ENCODE measurements around the gene CPA5. TPM values are rescaled to one million over a fixed set of nuclear protein-coding genes. Genes with fewer than 3 reads are reported as not detected.

CPA5 gene
- total RNA-seq, 1 donor from 2014 or later, result not detected

GRCh38 chr7:130388671-130389070, 44.1 kb downstream of the CPA5 start:
- peaks cover 8% of the 10 kb centered on the region for H3K36me3 Mint-ChIP-seq
- no peaks in the 10 kb centered on the region for H3K79me2 ChIP-seq (ENCODE audit: low read depth)
- no peaks in the 10 kb centered on the region for H3K27me3 ChIP-seq
- no peaks in the 10 kb centered on the region for H3K4me1 ChIP-seq
- H3K27ac Mint-ChIP-seq, result peak overlapping the region; percentile 72
- H3K27me3 Mint-ChIP-seq (ENCODE audit: insufficient read depth, low read depth), result peaks cover 2% of the 10 kb centered on the region
- no peak overlapping the region for H3K27ac ChIP-seq
- no peak overlapping the region for H3K4me2 ChIP-seq
- peaks cover 35% of the 10 kb centered on the region for H3K4me1 Mint-ChIP-seq
- DNase-seq (ENCODE audit: low spot score), result no peak
- no peaks in the 10 kb centered on the region for H3F3A ChIP-seq (ENCODE audit: low read depth)
- peaks cover 15% of the 10 kb centered on the region for H3K9me3 Mint-ChIP-seq
- no peak for TF ChIP-seq EZH2 (IDR thresholded peaks at IDR 0.05)
- TF ChIP-seq EZH2phosphoT487 (IDR thresholded peaks at IDR 0.05), result no peak
- no peak for TF ChIP-seq CTCF (IDR thresholded peaks at IDR 0.05)
- H2AFZ ChIP-seq (replicated peaks), result no peak overlapping the region
- H3K36me3 ChIP-seq, result no peaks in the 10 kb centered on the region
- no peaks in the 10 kb centered on the region for H4K20me1 ChIP-seq (ENCODE audit: low read depth)
- no peak overlapping the region for H3K4me3 ChIP-seq
- H3K4me3 Mint-ChIP-seq, result peak overlapping the region; percentile 48
- no peaks in the 10 kb centered on the region for H3K9me3 ChIP-seq (ENCODE audit: low read depth)
- H3K9ac ChIP-seq, result no peak overlapping the region

- Histone ChIP-seq H4K20me1 (ENCODE audit: low read depth) (no peaks in the 10 kb centered on the region), H3K27me3 (no peaks in the 10 kb centered on the region), H3K4me2 (no peak overlapping the region), H3K9me3 (ENCODE audit: low read depth) (no peaks in the 10 kb centered on the region), H3K36me3 (no peaks in the 10 kb centered on the region), H2AFZ (replicated peaks) (no peak overlapping the region), H3F3A (ENCODE audit: low read depth) (no peaks in the 10 kb centered on the region), H3K4me3 (no peak overlapping the region), H3K4me1 (peaks cover 17% of the 10 kb centered on the region), H3K9ac (no peak overlapping the region), H3K79me2 (ENCODE audit: low read depth) (no peaks in the 10 kb centered on the region), H3K27ac (no peak overlapping the region)
- H3K27ac Mint-ChIP-seq, result no peak overlapping the region
- peaks cover 15% of the 10 kb centered on the region for H3K9me3 Mint-ChIP-seq
- no peak for TF ChIP-seq CTCF (IDR thresholded peaks at IDR 0.05)
- TF ChIP-seq EZH2 (IDR thresholded peaks at IDR 0.05), result no peak
- TF ChIP-seq EZH2phosphoT487 (IDR thresholded peaks at IDR 0.05), result no peak
- peaks cover 50% of the 10 kb centered on the region for H3K4me1 Mint-ChIP-seq
- no peak for DNase-seq (ENCODE audit: low spot score)
- no peak overlapping the region for H3K4me3 Mint-ChIP-seq
- H3K27me3 Mint-ChIP-seq (ENCODE audit: insufficient read depth, low read depth), result no peaks in the 10 kb centered on the region
- peaks cover 17% of the 10 kb centered on the region for H3K36me3 Mint-ChIP-seq
These were observed 45.9 kb downstream of the CPA5 start for GRCh38 chr7:130390486-130390885.

- Histone ChIP-seq H3K4me1 (peaks cover 29% of the 10 kb centered on the region), H3K4me3 (no peak overlapping the region), H2AFZ (replicated peaks) (no peak overlapping the region), H3F3A (ENCODE audit: low read depth) (no peaks in the 10 kb centered on the region), H3K36me3 (no peaks in the 10 kb centered on the region), H3K9ac (no peak overlapping the region), H3K79me2 (ENCODE audit: low read depth) (no peaks in the 10 kb centered on the region), H3K27ac (no peak overlapping the region), H3K4me2 (no peak overlapping the region), H3K27me3 (no peaks in the 10 kb centered on the region), H3K9me3 (ENCODE audit: low read depth) (no peaks in the 10 kb centered on the region), H4K20me1 (ENCODE audit: low read depth) (no peaks in the 10 kb centered on the region)
- TF ChIP-seq EZH2phosphoT487 (IDR thresholded peaks at IDR 0.05) (no peak), EZH2 (IDR thresholded peaks at IDR 0.05) (no peak), CTCF (IDR thresholded peaks at IDR 0.05) (no peak)
- Mint-ChIP-seq H3K9me3 (peaks cover 6% of the 10 kb centered on the region), H3K4me3 (no peak overlapping the region), H3K4me1 (peaks cover 55% of the 10 kb centered on the region), H3K27ac (no peak overlapping the region), H3K36me3 (peaks cover 14% of the 10 kb centered on the region), H3K27me3 (ENCODE audit: insufficient read depth, low read depth) (no peaks in the 10 kb centered on the region)
- DNase-seq (ENCODE audit: low spot score), result no peak
These were observed 48.5 kb downstream of the CPA5 start for GRCh38 chr7:130393101-130393561.
